Neural cell (in vitro differentiated cells): ENCODE measurements around the gene RPUSD1. TPM values are rescaled to one million over a fixed set of nuclear protein-coding genes. Genes with fewer than 3 reads are reported as not detected.
A peak's percentile ranks its signal among the peaks of the same experiment; 100 is the strongest.

Experiments used
- H2AFZ ChIP-seq: fragments of 200-600, 300-800 bp; sonication (generic), shearing (Covaris generic); 2 replicates; pipeline ENCODE4 v1.6.0; 2014; ENCODE audit warnings: low read depth, mild to moderate bottlenecking, antibody characterized with exemption, low read length, moderate library complexity
- H3F3A ChIP-seq: fragments of 200-600 bp; shearing (Covaris generic); 2 replicates; pipeline ENCODE4 v1.6.1; 2016; ENCODE audit warnings: mild to moderate bottlenecking, moderate library complexity, mixed read lengths, antibody characterized with exemption, low read length; ENCODE audit not compliant: insufficient read depth, poor library complexity, severe bottlenecking
- H3K27ac ChIP-seq: fragments of 200-600, 300-800 bp; sonication (generic), shearing (Covaris generic); 2 replicates; pipeline ENCODE4 v1.5.1; 2014; ENCODE audit warnings: mild to moderate bottlenecking, low read length, moderate library complexity
- H3K27me3 ChIP-seq: fragments of 300-800, 200-600 bp; sonication (generic), shearing (Covaris generic); 2 replicates; pipeline ENCODE4 v1.6.0; 2014; ENCODE audit warnings: mild to moderate bottlenecking, low read depth, low read length, moderate library complexity; ENCODE audit not compliant: insufficient read depth
- H3K36me3 ChIP-seq: fragments of 300-800, 200-600 bp; sonication (generic), shearing (Covaris generic); 2 replicates; pipeline ENCODE4 v1.5.1; 2014; ENCODE audit warnings: mild to moderate bottlenecking, antibody characterized with exemption, low read length, moderate library complexity; ENCODE audit not compliant: insufficient read depth
- H3K4me2 ChIP-seq: fragments of 300-800, 200-600 bp; sonication (generic), shearing (Covaris generic); 2 replicates; pipeline ENCODE4 v1.6.0; 2014; ENCODE audit warnings: mild to moderate bottlenecking, low read length
- H3K4me3 ChIP-seq: fragments of 300-800, 200-600 bp; sonication (generic), shearing (Covaris generic); 2 replicates; pipeline ENCODE4 v1.5.1; 2014; ENCODE audit warnings: mild to moderate bottlenecking, low read length, moderate library complexity
- H3K79me2 ChIP-seq: fragments of 200-600 bp; shearing (Covaris generic); replicated peaks from 2 replicates; pipeline ENCODE4 v1.6.0; 2014; ENCODE audit warnings: mild to moderate bottlenecking, low read length, moderate library complexity; ENCODE audit not compliant: insufficient read depth
- H3K9ac ChIP-seq: fragments of 300-800, 200-600 bp; sonication (generic), shearing (Covaris generic); 2 replicates; pipeline ENCODE4 v1.6.1; 2016; ENCODE audit warnings: mild to moderate bottlenecking, low read length, mixed read lengths
- H3K9me2 ChIP-seq: fragments of 200-600 bp; shearing (Covaris generic); 2 replicates; pipeline ENCODE4 v1.6.1; 2016; ENCODE audit warnings: mild to moderate bottlenecking, low read length, mixed read lengths; ENCODE audit not compliant: insufficient read depth
- H3K9me3 ChIP-seq: fragments of 200-600, 300-800 bp; sonication (generic), shearing (Covaris generic); 2 replicates; pipeline ENCODE4 v1.6.1; 2016; ENCODE audit warnings: mild to moderate bottlenecking, mixed run types, low read length, moderate library complexity, mixed read lengths
- H4K20me1 ChIP-seq: fragments of 200-600 bp; shearing (Covaris generic); 2 replicates; pipeline ENCODE4 v1.6.1; 2016; ENCODE audit warnings: mild to moderate bottlenecking, mixed run types; ENCODE audit not compliant: insufficient read depth
- EP300 ChIP-seq: fragments of 450-650 bp; conservative IDR thresholded peaks from 2 replicates; pipeline ENCODE4 v1.6.1; 2014; ENCODE audit warnings: antibody characterized with exemption, mild to moderate bottlenecking, moderate library complexity; ENCODE audit not compliant: poor library complexity, severe bottlenecking
- EZH2 ChIP-seq: fragments of 200-600, 300-800 bp; shearing (Covaris generic), sonication (generic); IDR thresholded peaks from 2 replicates; pipeline ENCODE4 v1.6.1; 2014; ENCODE audit warnings: antibody characterized with exemption, low read length, borderline replicate concordance, mild to moderate bottlenecking; ENCODE audit not compliant: insufficient read depth, poor library complexity, severe bottlenecking
- MXI1 ChIP-seq: fragments of 450-650 bp; conservative IDR thresholded peaks from 2 replicates; pipeline ENCODE4 v1.6.1; 2014; ENCODE audit warnings: antibody characterized with exemption, mild to moderate bottlenecking; ENCODE audit not compliant: poor library complexity, severe bottlenecking
- POLR2AphosphoS5 ChIP-seq: IDR thresholded peaks from 2 replicates; pipeline ENCODE4 v1.6.1; 2012
- RAD21 ChIP-seq: fragments of 450-650 bp; conservative IDR thresholded peaks from 2 replicates; pipeline ENCODE4 v1.6.1; 2014; ENCODE audit warnings: antibody characterized with exemption, mild to moderate bottlenecking, moderate library complexity
- REST ChIP-seq: IDR thresholded peaks from 2 replicates; pipeline ENCODE4 v1.6.1; 2012; ENCODE audit warnings: borderline replicate concordance
- SMC3 ChIP-seq: fragments of 450-650 bp; conservative IDR thresholded peaks from 2 replicates; pipeline ENCODE4 v1.6.1; 2014; ENCODE audit warnings: antibody characterized with exemption, mild to moderate bottlenecking, moderate library complexity; ENCODE audit not compliant: poor library complexity
- TAF1 ChIP-seq: IDR thresholded peaks from 2 replicates; pipeline ENCODE4 v1.6.1; 2012; ENCODE audit warnings: low read depth
- polyA plus RNA-seq: library from polyadenylated mRNA; depleted of rRNA; stranded (reverse); fragments of >200 nt; gene quantifications from 2 replicates; pipeline ENCODE4 v1.2.3, GENCODE V29; 2014
- TF ChIP-seq, protein P1 (sequence below): fragments of 450-650 bp; IDR thresholded peaks from 2 replicates; pipeline ENCODE4 v1.5.1; 2014; ENCODE audit warnings: antibody characterized with exemption, mild to moderate bottlenecking, moderate library complexity; ENCODE audit not compliant: poor library complexity, severe bottlenecking

Gene RPUSD1
- polyA plus RNA-seq, 1 donor from 2014 or later = 42.4 TPM

GRCh38 chr16:789191-789850 is 1.1 kb upstream of the RPUSD1 start:
- H3K9me3 ChIP-seq = no peaks in the 10 kb centered on the region
- H3K9ac ChIP-seq = peak overlapping the region; percentile 70
- peaks cover 9% of the 10 kb centered on the region for H3K79me2 ChIP-seq
- H3K4me3 ChIP-seq = peak overlapping the region; percentile 95
- H3K27ac ChIP-seq = no peak overlapping the region
- TF ChIP-seq, protein P1, sequence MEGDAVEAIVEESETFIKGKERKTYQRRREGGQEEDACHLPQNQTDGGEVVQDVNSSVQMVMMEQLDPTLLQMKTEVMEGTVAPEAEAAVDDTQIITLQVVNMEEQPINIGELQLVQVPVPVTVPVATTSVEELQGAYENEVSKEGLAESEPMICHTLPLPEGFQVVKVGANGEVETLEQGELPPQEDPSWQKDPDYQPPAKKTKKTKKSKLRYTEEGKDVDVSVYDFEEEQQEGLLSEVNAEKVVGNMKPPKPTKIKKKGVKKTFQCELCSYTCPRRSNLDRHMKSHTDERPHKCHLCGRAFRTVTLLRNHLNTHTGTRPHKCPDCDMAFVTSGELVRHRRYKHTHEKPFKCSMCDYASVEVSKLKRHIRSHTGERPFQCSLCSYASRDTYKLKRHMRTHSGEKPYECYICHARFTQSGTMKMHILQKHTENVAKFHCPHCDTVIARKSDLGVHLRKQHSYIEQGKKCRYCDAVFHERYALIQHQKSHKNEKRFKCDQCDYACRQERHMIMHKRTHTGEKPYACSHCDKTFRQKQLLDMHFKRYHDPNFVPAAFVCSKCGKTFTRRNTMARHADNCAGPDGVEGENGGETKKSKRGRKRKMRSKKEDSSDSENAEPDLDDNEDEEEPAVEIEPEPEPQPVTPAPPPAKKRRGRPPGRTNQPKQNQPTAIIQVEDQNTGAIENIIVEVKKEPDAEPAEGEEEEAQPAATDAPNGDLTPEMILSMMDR = no peak
- TF ChIP-seq SMC3 (no peak), EZH2 (no peak)
- no peak overlapping the region for H2AFZ ChIP-seq
- H3K4me2 ChIP-seq = peak overlapping the region; percentile 78
- no peaks in the 10 kb centered on the region for H4K20me1 ChIP-seq
- no peaks in the 10 kb centered on the region for H3F3A ChIP-seq
- no peaks in the 10 kb centered on the region for H3K9me2 ChIP-seq
- H3K36me3 ChIP-seq = no peaks in the 10 kb centered on the region
- H3K27me3 ChIP-seq = no peaks in the 10 kb centered on the region

GRCh38 chr16:788399-789126 is 382 bp upstream of the RPUSD1 start, which contains the start of gene CHTF18:
CHTF18 (plus strand) TSS chr16:788620; CDS start chr16:788685, 65 bp downstream.
- TF ChIP-seq RAD21 (peak; percentile 30), TAF1 (peak; percentile 33), SMC3 (peak; percentile 32), REST (peak; percentile 24), MXI1 (peak; percentile 91), EZH2 (no peak), EP300 (peak; percentile 64), POLR2AphosphoS5 (peak; percentile 71)
- TF ChIP-seq, protein P1 = no peak
- Histone ChIP-seq H3K4me2 (peak within 1 kb of the TSS; percentile 78), H4K20me1 (no peaks in the 10 kb centered on the region), H3K9me2 (no peaks in the 10 kb centered on the region), H3K9ac (peak within 1 kb of the TSS; percentile 72), H3K4me3 (peak within 1 kb of the TSS; percentile 95), H3K36me3 (no peaks in the 10 kb centered on the region), H3K27me3 (no peaks in the 10 kb centered on the region), H2AFZ (no peak within 1 kb of the TSS), H3K27ac (peak within 1 kb of the TSS; percentile 42), H3F3A (no peaks in the 10 kb centered on the region), H3K79me2 (peaks cover 9% of the 10 kb centered on the region), H3K9me3 (no peaks in the 10 kb centered on the region)
